AG04450 (cell line): ENCODE measurements around the gene CAMKMT. TPM values are rescaled to one million over a fixed set of nuclear protein-coding genes. Genes with fewer than 3 reads are reported as not detected.

Experiments used
- CTCF ChIA-PET: fragments of 300-600, 350-600 bp; formaldehyde crosslinking; extraction: SDS; loops from one replicate; lab custom pipeline; 2022; ENCODE audit warnings: antibody characterized with exemption, inconsistent platforms; lab: Charles Lee
- POLR2A ChIA-PET: fragments of 350-600 bp; formaldehyde crosslinking; extraction: SDS; loops from one replicate; lab custom pipeline; 2021; ENCODE audit warnings: antibody characterized with exemption, inconsistent platforms; lab: Yijun Ruan, JAX
- DNase-seq: peaks from one replicate; pipeline ENCODE4 v3.0.0-alpha.2; 2011; ENCODE audit warnings: low read depth, low spot score
- H3K27ac ChIP-seq: one replicate; pipeline ENCODE4 v1.5.1; 2012; ENCODE audit warnings: low read depth, low read length, control low read depth
- H3K27me3 ChIP-seq: one replicate; pipeline ENCODE4 v1.6.0; 2012; ENCODE audit warnings: low read length; ENCODE audit not compliant: control insufficient read depth, insufficient read depth
- H3K4me3 ChIP-seq: 2 replicates; pipeline ENCODE4 v1.5.1; 2011; ENCODE audit warnings: mild to moderate bottlenecking, low read depth, low read length, control low read depth
- H3K9me3 ChIP-seq: 2 replicates; pipeline ENCODE4 v1.5.1; 2012; ENCODE audit warnings: low read length; ENCODE audit not compliant: control insufficient read depth, insufficient read depth
- polyA plus RNA-seq: library from polyadenylated mRNA; depleted of rRNA; stranded (reverse); fragments of >200 nt; gene quantifications from 2 replicates; pipeline ENCODE4 v1.2.3, GENCODE V29; 2011
- TF ChIP-seq, protein P1 (sequence below): IDR thresholded peaks from 2 replicates; pipeline ENCODE4 v1.5.1; 2011; ENCODE audit warnings: low read depth, low read length, control low read depth, inconsistent platforms

Gene CAMKMT
- polyA plus RNA-seq, 1 experiment, result 10.2 TPM

DNA sequence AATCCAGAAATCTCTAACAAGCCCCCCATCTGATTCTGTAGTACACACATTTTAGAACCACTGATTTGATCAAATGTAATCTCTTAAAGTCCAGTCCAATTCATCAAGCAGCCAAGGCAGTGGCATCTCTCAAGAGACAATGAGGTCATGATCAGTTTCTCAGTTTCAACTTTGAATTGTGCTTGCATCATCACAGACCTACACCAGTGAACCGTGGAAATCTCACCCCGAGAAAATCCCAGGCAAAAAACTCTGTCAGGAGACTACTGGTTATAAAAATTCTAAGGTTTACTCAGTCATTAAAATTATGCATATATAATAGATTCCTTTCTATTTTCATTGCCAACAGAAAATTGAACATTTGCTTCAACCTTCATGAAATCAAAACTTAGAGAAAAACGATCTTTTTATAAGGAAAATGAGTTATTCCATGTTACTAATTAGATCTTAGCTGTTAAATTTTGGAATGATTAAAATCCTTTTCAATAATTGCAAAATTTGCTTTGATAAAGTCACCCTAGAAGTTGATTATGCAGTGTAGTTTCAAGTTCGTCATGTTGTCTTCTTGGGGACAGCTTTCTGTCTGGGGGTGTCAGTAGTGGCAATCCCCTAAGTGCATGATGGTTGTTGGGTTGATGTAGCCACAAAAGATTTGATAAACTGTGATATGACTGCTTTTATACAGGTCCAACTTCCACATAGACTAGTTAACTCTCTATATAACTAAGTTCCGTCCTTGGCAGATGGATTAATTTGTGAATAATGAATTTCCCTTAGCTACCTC is 235.0 kb downstream of the CAMKMT start:
- DNase-seq, result no peak
- ChIA-PET POLR2A (no interaction called here), CTCF (no interaction called here)

GRCh38 chr2:44598330-44599119 is 236.8 kb downstream of the CAMKMT start:
- Histone ChIP-seq H3K27ac (no peak overlapping the region), H3K9me3 (no peaks in the 10 kb centered on the region), H3K27me3 (no peaks in the 10 kb centered on the region), H3K4me3 (no peak overlapping the region)
- TF ChIP-seq, protein P1, sequence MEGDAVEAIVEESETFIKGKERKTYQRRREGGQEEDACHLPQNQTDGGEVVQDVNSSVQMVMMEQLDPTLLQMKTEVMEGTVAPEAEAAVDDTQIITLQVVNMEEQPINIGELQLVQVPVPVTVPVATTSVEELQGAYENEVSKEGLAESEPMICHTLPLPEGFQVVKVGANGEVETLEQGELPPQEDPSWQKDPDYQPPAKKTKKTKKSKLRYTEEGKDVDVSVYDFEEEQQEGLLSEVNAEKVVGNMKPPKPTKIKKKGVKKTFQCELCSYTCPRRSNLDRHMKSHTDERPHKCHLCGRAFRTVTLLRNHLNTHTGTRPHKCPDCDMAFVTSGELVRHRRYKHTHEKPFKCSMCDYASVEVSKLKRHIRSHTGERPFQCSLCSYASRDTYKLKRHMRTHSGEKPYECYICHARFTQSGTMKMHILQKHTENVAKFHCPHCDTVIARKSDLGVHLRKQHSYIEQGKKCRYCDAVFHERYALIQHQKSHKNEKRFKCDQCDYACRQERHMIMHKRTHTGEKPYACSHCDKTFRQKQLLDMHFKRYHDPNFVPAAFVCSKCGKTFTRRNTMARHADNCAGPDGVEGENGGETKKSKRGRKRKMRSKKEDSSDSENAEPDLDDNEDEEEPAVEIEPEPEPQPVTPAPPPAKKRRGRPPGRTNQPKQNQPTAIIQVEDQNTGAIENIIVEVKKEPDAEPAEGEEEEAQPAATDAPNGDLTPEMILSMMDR, result no peak
- ChIA-PET POLR2A (no interaction called here), CTCF (interaction anchor here (0.9 to 1.1 kb wide), 2 partner anchors 38 to 119 kb away, joined by 3 to 4 read pairs; no protein-coding TSS in a partner anchor)
- DNase-seq, result no peak

More for the DNA sequence above, 235.0 kb downstream of the CAMKMT start:
- Histone ChIP-seq H3K4me3 (no peak overlapping the region), H3K27ac (no peak overlapping the region), H3K27me3 (no peaks in the 10 kb centered on the region), H3K9me3 (no peaks in the 10 kb centered on the region)
- TF ChIP-seq, protein P1, result no peak

- CTCF ChIA-PET, result interaction anchor here (0.9 to 1.1 kb wide), 2 partner anchors 38 to 120 kb away, joined by 3 to 4 read pairs; no protein-coding TSS in a partner anchor
- no peak for DNase-seq
Observed at GRCh38 chr2:44599130-44599529, 237.4 kb downstream of the CAMKMT start.

GRCh38 chr2:44602446-44602845 is 240.7 kb downstream of the CAMKMT start:
- CTCF ChIA-PET, result interaction anchor here (1.6 kb wide), 1 partner anchor 123 kb away, joined by 5 read pairs; no protein-coding TSS in a partner anchor
- POLR2A ChIA-PET, result no interaction called here

More at GRCh38 chr2:44599130-44599529, 237.4 kb downstream of the CAMKMT start:
- POLR2A ChIA-PET, result no interaction called here
- H3K27ac ChIP-seq, result no peak overlapping the region
- no peaks in the 10 kb centered on the region for H3K9me3 ChIP-seq
- H3K27me3 ChIP-seq, result no peaks in the 10 kb centered on the region
- TF ChIP-seq, protein P1, result no peak
- H3K4me3 ChIP-seq, result no peak overlapping the region

More at GRCh38 chr2:44602446-44602845, 240.7 kb downstream of the CAMKMT start:
- Histone ChIP-seq H3K9me3 (no peaks in the 10 kb centered on the region), H3K27me3 (no peaks in the 10 kb centered on the region), H3K4me3 (no peak overlapping the region), H3K27ac (no peak overlapping the region)
- DNase-seq, result no peak
- TF ChIP-seq, protein P1, result no peak
